Spinal cord (tissue), 10 donors: ENCODE data around the gene TSKU. TPM values are rescaled to one million over a fixed set of nuclear protein-coding genes. Genes with fewer than 3 reads are reported as not detected.

ENCODE experiments used
- DNase-seq, 6 donors: peaks; one replicate each; pipeline versions ENCODE4 v3.0.0 to v3.0.0-alpha.2; 2013 to 2015; ENCODE audit warnings: low spot score in 6 of 6, low read depth in 4 of 6
- H3K27ac ChIP-seq: one replicate; pipeline ENCODE4 v1.5.1; 2013; ENCODE audit warnings: low read depth, low read length, control low read depth
- H3K27me3 ChIP-seq: one replicate; pipeline ENCODE4 v1.6.1; 2013; ENCODE audit warnings: low read length; ENCODE audit not compliant: control insufficient read depth, insufficient read depth
- H3K36me3 ChIP-seq: one replicate; pipeline ENCODE4 v1.6.1; 2013; ENCODE audit warnings: low read length; ENCODE audit not compliant: control insufficient read depth, insufficient read depth
- H3K4me1 ChIP-seq: one replicate; pipeline ENCODE4 v1.6.1; 2013; ENCODE audit warnings: low read length; ENCODE audit not compliant: control insufficient read depth, insufficient read depth
- H3K4me3 ChIP-seq: one replicate; pipeline ENCODE4 v1.5.1; 2013; ENCODE audit warnings: low read depth, low read length, control low read depth
- H3K9me3 ChIP-seq: one replicate; pipeline ENCODE4 v1.6.1; 2013; ENCODE audit warnings: low read length; ENCODE audit not compliant: control insufficient read depth, insufficient read depth
- WGBS: methylation state at CpG from one replicate; pipeline ENCODE4 v1.1.5; 2013; ENCODE audit warnings: missing lambda C conversion rate; ENCODE audit not compliant: insufficient coverage; 5-methylcytosine and 5-hydroxymethylcytosine counted together
- polyA plus RNA-seq, 2 donors: library from polyadenylated mRNA; unstranded; fragments of 120-200 nt; gene quantifications; one replicate each; pipeline ENCODE4 v1.2.1, GENCODE V29; 2013; ENCODE audit not compliant: insufficient read length in 2 of 2
- total RNA-seq, 2 donors: library from RNA; depleted of rRNA in 1 of 2; stranded (reverse); fragments of 120-200 nt in 1 of 2; fragments of >200 nt in 1 of 2; gene quantifications; one replicate each; pipeline versions ENCODE4 v1.2.3 to v1.2.4, GENCODE V29; 2013 to 2014
- donor health status: healthy.

The TSKU gene
- total and polyA plus RNA-seq, 4 donors = 7.9 to 30.9 (median 24.9) TPM

DNA sequence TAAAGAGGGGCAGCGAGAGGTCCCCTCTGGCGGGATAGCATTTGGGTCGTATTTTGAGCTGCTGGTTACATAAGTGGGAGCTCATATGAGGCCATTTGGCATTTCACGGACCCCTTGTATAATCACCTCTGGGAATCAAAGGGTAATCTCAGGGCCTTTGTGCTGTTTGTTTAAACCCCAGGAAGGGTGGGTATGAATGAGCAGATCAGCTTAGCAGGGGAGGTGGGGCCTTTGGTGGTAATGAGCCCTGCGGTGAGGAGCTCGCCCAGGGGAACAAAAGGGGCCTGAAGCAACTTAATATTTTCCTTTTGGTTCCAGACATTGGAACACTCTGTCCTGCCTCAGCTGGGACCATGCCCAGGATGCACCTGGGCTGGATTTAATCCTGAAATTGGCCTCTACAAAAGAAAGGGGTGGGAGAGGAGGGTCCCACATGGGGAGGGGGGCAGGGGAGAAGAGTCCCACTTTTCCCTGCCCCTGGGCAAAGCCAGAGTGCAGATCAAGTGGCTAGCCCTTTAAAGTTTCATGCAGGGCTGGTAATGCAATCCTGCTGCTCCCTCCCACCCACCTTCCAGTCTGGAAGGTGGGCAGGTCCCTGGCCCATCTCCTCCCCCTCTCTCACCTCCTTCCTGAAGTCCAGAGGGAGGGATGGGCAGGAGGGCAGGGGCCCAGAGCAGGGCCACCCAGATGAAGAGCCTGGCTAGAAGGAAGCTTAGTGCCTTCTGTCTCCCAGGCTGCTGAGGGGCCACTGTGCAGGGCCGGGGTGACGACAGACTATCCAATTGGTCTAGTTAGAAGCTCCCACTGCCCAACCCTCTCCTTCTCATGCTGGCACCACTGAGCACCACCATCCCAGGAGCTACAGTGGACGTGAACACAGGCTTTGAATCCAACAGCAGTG lies 10.5 kb downstream of the TSKU start:
- H3K9me3 ChIP-seq = peaks cover 2% of the 10 kb centered on the region
- H3K27me3 ChIP-seq = no peaks in the 10 kb centered on the region
- 35% methylated on average over 9 of the region's 9 CpGs for whole genome bisulfite sequencing
- H3K4me3 ChIP-seq = no peak overlapping the region
- peaks cover 29% of the 10 kb centered on the region for H3K36me3 ChIP-seq
- peaks cover 25% of the 10 kb centered on the region for H3K4me1 ChIP-seq
- DNase-seq = peak in 1 of 6 donors; percentile 16
- H3K27ac ChIP-seq = no peak overlapping the region

- Histone ChIP-seq H3K27ac (no peak overlapping the region), H3K4me1 (peaks cover 29% of the 10 kb centered on the region), H3K4me3 (no peak overlapping the region), H3K9me3 (peaks cover 2% of the 10 kb centered on the region), H3K27me3 (no peaks in the 10 kb centered on the region), H3K36me3 (peaks cover 29% of the 10 kb centered on the region)
- DNase-seq = no peak
- WGBS = 92% methylated on average over 12 of the region's 12 CpGs
These were observed 11.5 kb downstream of the TSKU start for GRCh38 chr11:76794371-76795289.

DNA sequence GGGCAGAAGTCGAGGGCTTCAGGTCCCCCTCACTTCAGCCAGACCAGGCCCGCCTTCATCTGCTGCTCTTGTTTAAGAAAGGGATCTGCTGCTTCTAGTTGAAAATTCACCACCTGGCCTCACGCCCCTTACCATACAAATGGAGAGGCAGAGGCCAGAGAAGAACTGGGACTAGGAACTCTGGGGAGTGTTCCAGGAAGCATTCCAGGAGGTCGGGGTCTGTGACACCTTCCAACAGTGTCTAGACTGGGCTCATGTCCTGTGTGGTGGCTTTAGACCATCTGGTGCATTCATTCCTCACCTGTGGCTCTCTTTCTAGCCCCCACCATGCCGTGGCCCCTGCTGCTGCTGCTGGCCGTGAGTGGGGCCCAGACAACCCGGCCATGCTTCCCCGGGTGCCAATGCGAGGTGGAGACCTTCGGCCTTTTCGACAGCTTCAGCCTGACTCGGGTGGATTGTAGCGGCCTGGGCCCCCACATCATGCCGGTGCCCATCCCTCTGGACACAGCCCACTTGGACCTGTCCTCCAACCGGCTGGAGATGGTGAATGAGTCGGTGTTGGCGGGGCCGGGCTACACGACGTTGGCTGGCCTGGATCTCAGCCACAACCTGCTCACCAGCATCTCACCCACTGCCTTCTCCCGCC lies 12.3 kb downstream of the TSKU start:
- Histone ChIP-seq H3K27ac (no peak overlapping the region), H3K36me3 (peaks cover 29% of the 10 kb centered on the region), H3K27me3 (no peaks in the 10 kb centered on the region), H3K4me3 (no peak overlapping the region), H3K9me3 (peaks cover 2% of the 10 kb centered on the region), H3K4me1 (peaks cover 31% of the 10 kb centered on the region)
- WGBS = 90% methylated on average over 18 of the region's 21 CpGs
- no peak for DNase-seq

DNA sequence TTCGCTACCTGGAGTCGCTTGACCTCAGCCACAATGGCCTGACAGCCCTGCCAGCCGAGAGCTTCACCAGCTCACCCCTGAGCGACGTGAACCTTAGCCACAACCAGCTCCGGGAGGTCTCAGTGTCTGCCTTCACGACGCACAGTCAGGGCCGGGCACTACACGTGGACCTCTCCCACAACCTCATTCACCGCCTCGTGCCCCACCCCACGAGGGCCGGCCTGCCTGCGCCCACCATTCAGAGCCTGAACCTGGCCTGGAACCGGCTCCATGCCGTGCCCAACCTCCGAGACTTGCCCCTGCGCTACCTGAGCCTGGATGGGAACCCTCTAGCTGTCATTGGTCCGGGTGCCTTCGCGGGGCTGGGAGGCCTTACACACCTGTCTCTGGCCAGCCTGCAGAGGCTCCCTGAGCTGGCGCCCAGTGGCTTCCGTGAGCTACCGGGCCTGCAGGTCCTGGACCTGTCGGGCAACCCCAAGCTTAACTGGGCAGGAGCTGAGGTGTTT lies 12.8 kb downstream of the TSKU start:
- 96% methylated on average over 26 of the region's 26 CpGs for WGBS
- Histone ChIP-seq H3K4me3 (no peak overlapping the region), H3K4me1 (peaks cover 31% of the 10 kb centered on the region), H3K9me3 (peaks cover 2% of the 10 kb centered on the region), H3K36me3 (peaks cover 29% of the 10 kb centered on the region), H3K27ac (no peak overlapping the region), H3K27me3 (no peaks in the 10 kb centered on the region)
- no peak for DNase-seq

DNA sequence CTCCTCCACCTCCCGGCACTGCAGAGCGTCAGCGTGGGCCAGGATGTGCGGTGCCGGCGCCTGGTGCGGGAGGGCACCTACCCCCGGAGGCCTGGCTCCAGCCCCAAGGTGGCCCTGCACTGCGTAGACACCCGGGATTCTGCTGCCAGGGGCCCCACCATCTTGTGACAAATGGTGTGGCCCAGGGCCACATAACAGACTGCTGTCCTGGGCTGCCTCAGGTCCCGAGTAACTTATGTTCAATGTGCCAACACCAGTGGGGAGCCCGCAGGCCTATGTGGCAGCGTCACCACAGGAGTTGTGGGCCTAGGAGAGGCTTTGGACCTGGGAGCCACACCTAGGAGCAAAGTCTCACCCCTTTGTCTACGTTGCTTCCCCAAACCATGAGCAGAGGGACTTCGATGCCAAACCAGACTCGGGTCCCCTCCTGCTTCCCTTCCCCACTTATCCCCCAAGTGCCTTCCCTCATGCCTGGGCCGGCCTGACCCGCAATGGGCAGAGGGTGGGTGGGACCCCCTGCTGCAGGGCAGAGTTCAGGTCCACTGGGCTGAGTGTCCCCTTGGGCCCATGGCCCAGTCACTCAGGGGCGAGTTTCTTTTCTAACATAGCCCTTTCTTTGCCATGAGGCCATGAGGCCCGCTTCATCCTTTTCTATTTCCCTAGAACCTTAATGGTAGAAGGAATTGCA lies 13.5 kb downstream of the TSKU start:
- H3K4me3 ChIP-seq = no peak overlapping the region
- no peaks in the 10 kb centered on the region for H3K27me3 ChIP-seq
- no peak overlapping the region for H3K27ac ChIP-seq
- DNase-seq = no peak
- no peaks in the 10 kb centered on the region for H3K9me3 ChIP-seq
- WGBS = 92% methylated on average over 16 of the region's 20 CpGs
- H3K36me3 ChIP-seq = peaks cover 29% of the 10 kb centered on the region
- peaks cover 28% of the 10 kb centered on the region for H3K4me1 ChIP-seq

GRCh38 chr11:76797341-76798201 lies 14.4 kb downstream of the TSKU start:
- no peaks in the 10 kb centered on the region for H3K27me3 ChIP-seq
- peaks cover 29% of the 10 kb centered on the region for H3K4me1 ChIP-seq
- H3K9me3 ChIP-seq = no peaks in the 10 kb centered on the region
- no peak overlapping the region for H3K4me3 ChIP-seq
- H3K27ac ChIP-seq = no peak overlapping the region
- DNase-seq = no peak
- WGBS = 86% methylated on average over 6 of the region's 11 CpGs
- H3K36me3 ChIP-seq = peaks cover 29% of the 10 kb centered on the region

DNA sequence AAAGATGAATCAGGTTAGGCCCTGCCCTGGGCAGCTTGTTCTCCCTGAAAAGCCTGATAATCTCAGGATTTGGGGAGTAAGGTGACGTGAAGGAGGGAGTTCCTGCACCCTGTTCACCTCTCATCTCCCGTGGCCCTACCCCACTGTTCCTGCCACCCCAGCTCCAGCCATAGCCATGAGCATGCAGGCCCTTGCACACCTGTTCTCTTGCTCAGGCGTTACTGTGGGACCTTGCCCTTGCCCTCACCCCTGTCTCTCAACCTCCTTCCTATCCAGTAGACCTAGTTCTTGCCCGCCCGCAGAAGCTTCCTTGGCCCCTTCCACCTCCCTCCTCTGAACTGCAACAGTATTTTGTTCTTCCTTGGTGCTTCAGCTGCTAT lies 15.0 kb downstream of the TSKU start:
- DNase-seq = no peak
- H3K9me3 ChIP-seq = no peaks in the 10 kb centered on the region
- H3K36me3 ChIP-seq = peaks cover 29% of the 10 kb centered on the region
- WGBS = 94% methylated on average over 5 of the region's 5 CpGs
- H3K27me3 ChIP-seq = no peaks in the 10 kb centered on the region
- H3K27ac ChIP-seq = no peak overlapping the region
- no peak overlapping the region for H3K4me3 ChIP-seq
- peaks cover 26% of the 10 kb centered on the region for H3K4me1 ChIP-seq

DNA sequence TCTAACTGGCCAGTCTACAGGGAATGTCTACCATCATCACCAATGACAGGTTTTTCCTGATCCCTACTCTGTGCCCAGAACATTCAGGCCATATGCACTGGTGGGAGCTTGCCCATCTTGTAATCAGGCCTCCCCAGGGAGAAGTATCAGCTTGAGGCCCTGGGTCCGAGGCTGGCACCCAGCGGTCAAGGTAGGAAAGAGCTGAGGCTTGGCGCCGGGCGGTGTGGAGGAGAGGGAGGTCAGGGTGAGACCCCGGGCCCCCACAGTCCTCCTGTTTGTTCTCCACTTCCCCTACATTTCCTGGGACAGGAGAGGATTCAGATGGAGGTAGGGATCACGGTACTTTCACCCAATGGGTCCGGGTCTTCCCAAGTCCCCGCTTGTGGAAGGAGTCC lies 15.5 kb downstream of the TSKU start:
- no peak overlapping the region for H3K4me3 ChIP-seq
- H3K27ac ChIP-seq = no peak overlapping the region
- DNase-seq = peak in 1 of 6 donors; percentile 10
- no peaks in the 10 kb centered on the region for H3K9me3 ChIP-seq
- peaks cover 22% of the 10 kb centered on the region for H3K4me1 ChIP-seq
- peaks cover 29% of the 10 kb centered on the region for H3K36me3 ChIP-seq
- WGBS = 11% methylated on average over 2 of the region's 9 CpGs
- H3K27me3 ChIP-seq = no peaks in the 10 kb centered on the region
